Measurements from ENCODE around the gene FHIT.

DNA sequence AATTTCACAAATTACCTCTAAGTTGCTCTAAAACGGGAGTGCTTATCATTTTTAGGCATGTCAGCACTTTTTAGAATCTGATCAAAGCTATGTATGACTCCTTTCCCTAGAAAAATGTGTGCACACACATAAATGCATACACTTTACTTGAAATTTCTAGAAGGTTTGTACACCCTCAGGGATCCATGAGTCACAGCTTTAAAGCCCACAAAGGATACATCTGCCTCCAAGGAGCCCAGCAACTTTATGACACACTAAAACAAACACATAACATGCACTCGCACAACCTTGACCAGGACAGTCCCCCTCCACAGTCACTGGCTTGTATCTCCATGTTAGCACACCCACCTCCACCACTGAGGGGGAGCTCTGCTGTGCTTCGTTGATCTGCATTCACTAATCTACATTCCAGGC, 1479.5 kb downstream of the FHIT start:
- no peak for TF ChIP-seq EZH2phosphoT487 (IDR thresholded peaks at IDR 0.05; ENCODE audit: borderline replicate concordance, low read depth)
- TF ChIP-seq, protein P1, sequence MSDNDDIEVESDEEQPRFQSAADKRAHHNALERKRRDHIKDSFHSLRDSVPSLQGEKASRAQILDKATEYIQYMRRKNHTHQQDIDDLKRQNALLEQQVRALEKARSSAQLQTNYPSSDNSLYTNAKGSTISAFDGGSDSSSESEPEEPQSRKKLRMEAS (IDR thresholded peaks at IDR 0.05; ENCODE audit: low read depth), result no peak
- TF ChIP-seq, protein P2, sequence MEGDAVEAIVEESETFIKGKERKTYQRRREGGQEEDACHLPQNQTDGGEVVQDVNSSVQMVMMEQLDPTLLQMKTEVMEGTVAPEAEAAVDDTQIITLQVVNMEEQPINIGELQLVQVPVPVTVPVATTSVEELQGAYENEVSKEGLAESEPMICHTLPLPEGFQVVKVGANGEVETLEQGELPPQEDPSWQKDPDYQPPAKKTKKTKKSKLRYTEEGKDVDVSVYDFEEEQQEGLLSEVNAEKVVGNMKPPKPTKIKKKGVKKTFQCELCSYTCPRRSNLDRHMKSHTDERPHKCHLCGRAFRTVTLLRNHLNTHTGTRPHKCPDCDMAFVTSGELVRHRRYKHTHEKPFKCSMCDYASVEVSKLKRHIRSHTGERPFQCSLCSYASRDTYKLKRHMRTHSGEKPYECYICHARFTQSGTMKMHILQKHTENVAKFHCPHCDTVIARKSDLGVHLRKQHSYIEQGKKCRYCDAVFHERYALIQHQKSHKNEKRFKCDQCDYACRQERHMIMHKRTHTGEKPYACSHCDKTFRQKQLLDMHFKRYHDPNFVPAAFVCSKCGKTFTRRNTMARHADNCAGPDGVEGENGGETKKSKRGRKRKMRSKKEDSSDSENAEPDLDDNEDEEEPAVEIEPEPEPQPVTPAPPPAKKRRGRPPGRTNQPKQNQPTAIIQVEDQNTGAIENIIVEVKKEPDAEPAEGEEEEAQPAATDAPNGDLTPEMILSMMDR (IDR thresholded peaks at IDR 0.05), result no peak
- TF ChIP-seq, protein P3, sequence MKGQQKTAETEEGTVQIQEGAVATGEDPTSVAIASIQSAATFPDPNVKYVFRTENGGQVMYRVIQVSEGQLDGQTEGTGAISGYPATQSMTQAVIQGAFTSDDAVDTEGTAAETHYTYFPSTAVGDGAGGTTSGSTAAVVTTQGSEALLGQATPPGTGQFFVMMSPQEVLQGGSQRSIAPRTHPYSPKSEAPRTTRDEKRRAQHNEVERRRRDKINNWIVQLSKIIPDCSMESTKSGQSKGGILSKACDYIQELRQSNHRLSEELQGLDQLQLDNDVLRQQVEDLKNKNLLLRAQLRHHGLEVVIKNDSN (IDR thresholded peaks at IDR 0.05; ENCODE audit: borderline replicate concordance, low read depth), result no peak
- TF ChIP-seq FOXM1 (IDR thresholded peaks at IDR 0.05; ENCODE audit: low read depth), result no peak
- TF ChIP-seq SIN3A (IDR thresholded peaks at IDR 0.05; ENCODE audit: borderline replicate concordance, low read depth, low read length), result no peak
- TF ChIP-seq, protein P4, sequence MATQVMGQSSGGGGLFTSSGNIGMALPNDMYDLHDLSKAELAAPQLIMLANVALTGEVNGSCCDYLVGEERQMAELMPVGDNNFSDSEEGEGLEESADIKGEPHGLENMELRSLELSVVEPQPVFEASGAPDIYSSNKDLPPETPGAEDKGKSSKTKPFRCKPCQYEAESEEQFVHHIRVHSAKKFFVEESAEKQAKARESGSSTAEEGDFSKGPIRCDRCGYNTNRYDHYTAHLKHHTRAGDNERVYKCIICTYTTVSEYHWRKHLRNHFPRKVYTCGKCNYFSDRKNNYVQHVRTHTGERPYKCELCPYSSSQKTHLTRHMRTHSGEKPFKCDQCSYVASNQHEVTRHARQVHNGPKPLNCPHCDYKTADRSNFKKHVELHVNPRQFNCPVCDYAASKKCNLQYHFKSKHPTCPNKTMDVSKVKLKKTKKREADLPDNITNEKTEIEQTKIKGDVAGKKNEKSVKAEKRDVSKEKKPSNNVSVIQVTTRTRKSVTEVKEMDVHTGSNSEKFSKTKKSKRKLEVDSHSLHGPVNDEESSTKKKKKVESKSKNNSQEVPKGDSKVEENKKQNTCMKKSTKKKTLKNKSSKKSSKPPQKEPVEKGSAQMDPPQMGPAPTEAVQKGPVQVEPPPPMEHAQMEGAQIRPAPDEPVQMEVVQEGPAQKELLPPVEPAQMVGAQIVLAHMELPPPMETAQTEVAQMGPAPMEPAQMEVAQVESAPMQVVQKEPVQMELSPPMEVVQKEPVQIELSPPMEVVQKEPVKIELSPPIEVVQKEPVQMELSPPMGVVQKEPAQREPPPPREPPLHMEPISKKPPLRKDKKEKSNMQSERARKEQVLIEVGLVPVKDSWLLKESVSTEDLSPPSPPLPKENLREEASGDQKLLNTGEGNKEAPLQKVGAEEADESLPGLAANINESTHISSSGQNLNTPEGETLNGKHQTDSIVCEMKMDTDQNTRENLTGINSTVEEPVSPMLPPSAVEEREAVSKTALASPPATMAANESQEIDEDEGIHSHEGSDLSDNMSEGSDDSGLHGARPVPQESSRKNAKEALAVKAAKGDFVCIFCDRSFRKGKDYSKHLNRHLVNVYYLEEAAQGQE (IDR thresholded peaks at IDR 0.05; ENCODE audit: low read depth, low read length), result no peak
- no peak for TF ChIP-seq POLR2AphosphoS5 (IDR thresholded peaks at IDR 0.05; ENCODE audit: low read depth, low read length)
- no peak for TF ChIP-seq SMC3 (IDR thresholded peaks at IDR 0.05; ENCODE audit: low read depth, low read length)
- no peak for TF ChIP-seq TEAD4 (IDR thresholded peaks at IDR 0.05; ENCODE audit: borderline replicate concordance, insufficient read depth)
- TF ChIP-seq CHD2 (IDR thresholded peaks at IDR 0.05; ENCODE audit: low read length, partially characterized antibody), result no peak
- TF ChIP-seq, protein P5, sequence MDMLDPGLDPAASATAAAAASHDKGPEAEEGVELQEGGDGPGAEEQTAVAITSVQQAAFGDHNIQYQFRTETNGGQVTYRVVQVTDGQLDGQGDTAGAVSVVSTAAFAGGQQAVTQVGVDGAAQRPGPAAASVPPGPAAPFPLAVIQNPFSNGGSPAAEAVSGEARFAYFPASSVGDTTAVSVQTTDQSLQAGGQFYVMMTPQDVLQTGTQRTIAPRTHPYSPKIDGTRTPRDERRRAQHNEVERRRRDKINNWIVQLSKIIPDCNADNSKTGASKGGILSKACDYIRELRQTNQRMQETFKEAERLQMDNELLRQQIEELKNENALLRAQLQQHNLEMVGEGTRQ (IDR thresholded peaks at IDR 0.05; ENCODE audit: borderline replicate concordance, low read depth, low read length), result no peak
- TF ChIP-seq, protein P6, sequence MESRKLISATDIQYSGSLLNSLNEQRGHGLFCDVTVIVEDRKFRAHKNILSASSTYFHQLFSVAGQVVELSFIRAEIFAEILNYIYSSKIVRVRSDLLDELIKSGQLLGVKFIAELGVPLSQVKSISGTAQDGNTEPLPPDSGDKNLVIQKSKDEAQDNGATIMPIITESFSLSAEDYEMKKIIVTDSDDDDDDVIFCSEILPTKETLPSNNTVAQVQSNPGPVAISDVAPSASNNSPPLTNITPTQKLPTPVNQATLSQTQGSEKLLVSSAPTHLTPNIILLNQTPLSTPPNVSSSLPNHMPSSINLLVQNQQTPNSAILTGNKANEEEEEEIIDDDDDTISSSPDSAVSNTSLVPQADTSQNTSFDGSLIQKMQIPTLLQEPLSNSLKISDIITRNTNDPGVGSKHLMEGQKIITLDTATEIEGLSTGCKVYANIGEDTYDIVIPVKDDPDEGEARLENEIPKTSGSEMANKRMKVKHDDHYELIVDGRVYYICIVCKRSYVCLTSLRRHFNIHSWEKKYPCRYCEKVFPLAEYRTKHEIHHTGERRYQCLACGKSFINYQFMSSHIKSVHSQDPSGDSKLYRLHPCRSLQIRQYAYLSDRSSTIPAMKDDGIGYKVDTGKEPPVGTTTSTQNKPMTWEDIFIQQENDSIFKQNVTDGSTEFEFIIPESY (IDR thresholded peaks at IDR 0.05; ENCODE audit: borderline replicate concordance, low read depth), result no peak
